ENCODE results near the gene SPTBN2.
"Not testable (repeated sequence)": the region's sequence is repeated elsewhere in the genome, so short reads cannot be mapped to it uniquely, and the experiment has no call there.

The SPTBN2 gene

GRCh38 chr11:66646828-66647227 is 82.2 kb downstream of the SPTBN2 start:
- Histone ChIP-seq H2AFZ (ENCODE audit: low read depth, low read length, severe bottlenecking) (no peak overlapping the region), H3K9me3 (ENCODE audit: insufficient read depth, low read length) (no peaks in the 10 kb centered on the region), H3K79me2 (ENCODE audit: insufficient read depth, low read length) (peaks cover 79% of the 10 kb centered on the region), H3K9ac (ENCODE audit: low read length) (no peak overlapping the region), H3K4me2 (ENCODE audit: low read depth, low read length, poor library complexity, severe bottlenecking) (no peak overlapping the region), H3K36me3 (ENCODE audit: low read length) (peaks cover 62% of the 10 kb centered on the region), H3F3A (ENCODE audit: insufficient read depth) (peaks cover 16% of the 10 kb centered on the region; the same call in 1 of the 2 replicates), H3K27ac (ENCODE audit: low read depth, low read length) (no peak overlapping the region), H3K9me2 (replicated peaks; ENCODE audit: insufficient read depth, low read length) (no peaks in the 10 kb centered on the region), H4K20me1 (ENCODE audit: low read depth, low read length) (peaks cover 52% of the 10 kb centered on the region), H3K4me3 (ENCODE audit: insufficient read depth, low read length, poor library complexity, severe bottlenecking) (no peak overlapping the region), H3K27me3 (ENCODE audit: low read length) (no peaks in the 10 kb centered on the region)
- no peak for TF ChIP-seq EZH2phosphoT487 (conservative IDR thresholded peaks at IDR 0.05; ENCODE audit: low read length)
- no peak for TF ChIP-seq CTCF (IDR thresholded peaks at IDR 0.05; ENCODE audit: insufficient read depth, low read length, poor library complexity, severe bottlenecking)

- no peak overlapping the region for H2AFZ ChIP-seq (ENCODE audit: low read depth, low read length, severe bottlenecking)
- no peaks in the 10 kb centered on the region for H3K9me3 ChIP-seq (ENCODE audit: insufficient read depth, low read length)
- H3K79me2 ChIP-seq (ENCODE audit: insufficient read depth, low read length), result peaks cover 92% of the 10 kb centered on the region
- no peak overlapping the region for H3K4me3 ChIP-seq (ENCODE audit: insufficient read depth, low read length, poor library complexity, severe bottlenecking)
- no peak overlapping the region for H3K27ac ChIP-seq (ENCODE audit: low read depth, low read length)
- peaks cover 76% of the 10 kb centered on the region for H3K36me3 ChIP-seq (ENCODE audit: low read length)
- no peak overlapping the region for H3K9ac ChIP-seq (ENCODE audit: low read length)
- peaks cover 69% of the 10 kb centered on the region for H4K20me1 ChIP-seq (ENCODE audit: low read depth, low read length)
- peaks cover 16% of the 10 kb centered on the region; the same call in 1 of the 2 replicates for H3F3A ChIP-seq (ENCODE audit: insufficient read depth)
- H3K9me2 ChIP-seq (replicated peaks; ENCODE audit: insufficient read depth, low read length), result no peaks in the 10 kb centered on the region
- no peak overlapping the region for H3K4me2 ChIP-seq (ENCODE audit: low read depth, low read length, poor library complexity, severe bottlenecking)
- H3K27me3 ChIP-seq (ENCODE audit: low read length), result no peaks in the 10 kb centered on the region
- TF ChIP-seq CTCF (IDR thresholded peaks at IDR 0.05; ENCODE audit: insufficient read depth, low read length, poor library complexity, severe bottlenecking) (no peak), EZH2phosphoT487 (conservative IDR thresholded peaks at IDR 0.05; ENCODE audit: low read length) (no peak)
Observed at GRCh38 chr11:66643745-66644437, 85.1 kb downstream of the SPTBN2 start.

GRCh38 chr11:66641834-66642233 is 87.2 kb downstream of the SPTBN2 start:
- no peaks in the 10 kb centered on the region for H3K27me3 ChIP-seq (ENCODE audit: low read length)
- peaks cover 21% of the 10 kb centered on the region for H3F3A ChIP-seq (ENCODE audit: insufficient read depth)
- peak overlapping the region; percentile 92; the same call in 1 of the 2 replicates for H3K9ac ChIP-seq (ENCODE audit: low read length)
- H3K4me3 ChIP-seq (ENCODE audit: insufficient read depth, low read length, poor library complexity, severe bottlenecking), result peak overlapping the region; percentile 95
- H3K36me3 ChIP-seq (ENCODE audit: low read length), result peaks cover 67% of the 10 kb centered on the region
- peak overlapping the region; percentile 95 for H3K4me2 ChIP-seq (ENCODE audit: low read depth, low read length, poor library complexity, severe bottlenecking)
- H3K79me2 ChIP-seq (ENCODE audit: insufficient read depth, low read length), result peaks cover 89% of the 10 kb centered on the region
- TF ChIP-seq EZH2phosphoT487 (conservative IDR thresholded peaks at IDR 0.05; ENCODE audit: low read length), result no peak
- TF ChIP-seq CTCF (IDR thresholded peaks at IDR 0.05; ENCODE audit: insufficient read depth, low read length, poor library complexity, severe bottlenecking), result no peak
- no peak overlapping the region for H2AFZ ChIP-seq (ENCODE audit: low read depth, low read length, severe bottlenecking)
- H3K27ac ChIP-seq (ENCODE audit: low read depth, low read length), result no peak overlapping the region
- no peaks in the 10 kb centered on the region for H3K9me2 ChIP-seq (replicated peaks; ENCODE audit: insufficient read depth, low read length)
- no peaks in the 10 kb centered on the region for H3K9me3 ChIP-seq (ENCODE audit: insufficient read depth, low read length)
- H4K20me1 ChIP-seq (ENCODE audit: low read depth, low read length), result peaks cover 66% of the 10 kb centered on the region

- Histone ChIP-seq H3K79me2 (ENCODE audit: insufficient read depth, low read length) (peaks cover 83% of the 10 kb centered on the region), H3K9ac (ENCODE audit: low read length) (peak overlapping the region; percentile 92), H4K20me1 (ENCODE audit: low read depth, low read length) (peaks cover 50% of the 10 kb centered on the region), H3K4me3 (ENCODE audit: insufficient read depth, low read length, poor library complexity, severe bottlenecking) (peak overlapping the region; percentile 95), H3K36me3 (ENCODE audit: low read length) (peaks cover 48% of the 10 kb centered on the region), H3F3A (ENCODE audit: insufficient read depth) (peaks cover 26% of the 10 kb centered on the region), H3K4me2 (ENCODE audit: low read depth, low read length, poor library complexity, severe bottlenecking) (peak overlapping the region; percentile 95)
- not testable (repeated sequence) for H3K9me3 ChIP-seq (ENCODE audit: insufficient read depth, low read length); H3K27me3 ChIP-seq (ENCODE audit: low read length); H3K27ac ChIP-seq (ENCODE audit: low read depth, low read length); H2AFZ ChIP-seq (ENCODE audit: low read depth, low read length, severe bottlenecking); H3K9me2 ChIP-seq (replicated peaks; ENCODE audit: insufficient read depth, low read length)
Observed at GRCh38 chr11:66639814-66640340, 89.1 kb downstream of the SPTBN2 start.

Measured in SU-DHL-6 (cell line).